ENCODE data around the gene SMOC1. TPM values are rescaled to one million over a fixed set of nuclear protein-coding genes. Genes with fewer than 3 reads are reported as not detected.

The SMOC1 gene
- polyA plus RNA-seq, 1 experiment = not detected

GRCh38 chr14:70018713-70019211, 139.5 kb downstream of the SMOC1 start:
- ChIA-PET POLR2A (no interaction called here), CTCF (interaction anchor here (0.5 to 0.7 kb wide), 2 partner anchors 9 to 203 kb away, joined by 3 read pairs; no protein-coding TSS in a partner anchor)
- TF ChIP-seq, protein P1, sequence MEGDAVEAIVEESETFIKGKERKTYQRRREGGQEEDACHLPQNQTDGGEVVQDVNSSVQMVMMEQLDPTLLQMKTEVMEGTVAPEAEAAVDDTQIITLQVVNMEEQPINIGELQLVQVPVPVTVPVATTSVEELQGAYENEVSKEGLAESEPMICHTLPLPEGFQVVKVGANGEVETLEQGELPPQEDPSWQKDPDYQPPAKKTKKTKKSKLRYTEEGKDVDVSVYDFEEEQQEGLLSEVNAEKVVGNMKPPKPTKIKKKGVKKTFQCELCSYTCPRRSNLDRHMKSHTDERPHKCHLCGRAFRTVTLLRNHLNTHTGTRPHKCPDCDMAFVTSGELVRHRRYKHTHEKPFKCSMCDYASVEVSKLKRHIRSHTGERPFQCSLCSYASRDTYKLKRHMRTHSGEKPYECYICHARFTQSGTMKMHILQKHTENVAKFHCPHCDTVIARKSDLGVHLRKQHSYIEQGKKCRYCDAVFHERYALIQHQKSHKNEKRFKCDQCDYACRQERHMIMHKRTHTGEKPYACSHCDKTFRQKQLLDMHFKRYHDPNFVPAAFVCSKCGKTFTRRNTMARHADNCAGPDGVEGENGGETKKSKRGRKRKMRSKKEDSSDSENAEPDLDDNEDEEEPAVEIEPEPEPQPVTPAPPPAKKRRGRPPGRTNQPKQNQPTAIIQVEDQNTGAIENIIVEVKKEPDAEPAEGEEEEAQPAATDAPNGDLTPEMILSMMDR (IDR thresholded peaks at IDR 0.05; ENCODE audit: insufficient read depth, low read depth, low read length) = no peak
- Histone ChIP-seq H3K4me3 (ENCODE audit: low read depth, low read length) (no peak overlapping the region), H3K36me3 (ENCODE audit: control insufficient read depth, insufficient read depth, low read length) (no peaks in the 10 kb centered on the region), H3K27me3 (ENCODE audit: control insufficient read depth, insufficient read depth, low read length) (no peaks in the 10 kb centered on the region)
- DNase-seq (ENCODE audit: low read depth) = no peak

DNA sequence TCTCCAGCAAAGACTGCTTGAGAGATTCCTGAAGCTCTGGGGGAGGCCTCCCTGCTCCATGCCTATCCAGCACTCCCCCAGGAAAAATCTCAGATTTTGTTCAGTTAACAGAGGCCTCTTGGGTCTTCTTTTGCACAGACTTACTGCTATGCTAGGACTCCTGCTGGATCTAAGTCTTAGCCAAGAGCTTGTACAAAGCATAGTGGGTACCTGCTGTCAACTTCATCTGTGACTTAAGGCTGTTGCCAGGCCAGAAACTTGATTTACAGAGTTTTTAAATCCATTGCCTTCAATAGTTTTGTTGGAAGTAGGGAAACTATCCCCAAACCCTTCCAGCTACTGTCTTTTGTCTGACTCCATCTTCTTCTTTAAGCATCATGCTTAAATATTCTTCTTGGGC, 140.5 kb downstream of the SMOC1 start:
- no peaks in the 10 kb centered on the region for H3K36me3 ChIP-seq (ENCODE audit: control insufficient read depth, insufficient read depth, low read length)
- ChIA-PET CTCF (interaction anchor here (1.2 to 1.4 kb wide), 2 partner anchors 9 kb away, joined by 3 to 6 read pairs; no protein-coding TSS in a partner anchor), POLR2A (no interaction called here)
- H3K27me3 ChIP-seq (ENCODE audit: control insufficient read depth, insufficient read depth, low read length) = no peaks in the 10 kb centered on the region
- DNase-seq (ENCODE audit: low read depth) = no peak
- TF ChIP-seq, protein P1 (IDR thresholded peaks at IDR 0.05; ENCODE audit: insufficient read depth, low read depth, low read length) = no peak
- H3K4me3 ChIP-seq (ENCODE audit: low read depth, low read length) = no peak overlapping the region

- no peaks in the 10 kb centered on the region for H3K36me3 ChIP-seq (ENCODE audit: control insufficient read depth, insufficient read depth, low read length)
- no peaks in the 10 kb centered on the region for H3K27me3 ChIP-seq (ENCODE audit: control insufficient read depth, insufficient read depth, low read length)
- ChIA-PET CTCF (interaction anchor here (1.0 to 1.4 kb wide), 4 partner anchors 8 to 202 kb away, joined by 3 to 8 read pairs (median 4); no protein-coding TSS in a partner anchor), POLR2A (no interaction called here)
- no peak for DNase-seq (ENCODE audit: low read depth)
- H3K4me3 ChIP-seq (ENCODE audit: low read depth, low read length) = no peak overlapping the region
- TF ChIP-seq, protein P1 (IDR thresholded peaks at IDR 0.05; ENCODE audit: insufficient read depth, low read depth, low read length) = no peak
Observed at GRCh38 chr14:70020352-70021170, 141.3 kb downstream of the SMOC1 start.

- H3K4me3 ChIP-seq (ENCODE audit: low read depth, low read length) = no peak overlapping the region
- no peak for DNase-seq (ENCODE audit: low read depth)
- no peaks in the 10 kb centered on the region for H3K36me3 ChIP-seq (ENCODE audit: control insufficient read depth, insufficient read depth, low read length)
- CTCF ChIA-PET = interaction anchor here (1.0 to 1.4 kb wide), 2 partner anchors 12 to 203 kb away, joined by 3 to 8 read pairs; no protein-coding TSS in a partner anchor
- POLR2A ChIA-PET = no interaction called here
- TF ChIP-seq, protein P1 (IDR thresholded peaks at IDR 0.05; ENCODE audit: insufficient read depth, low read depth, low read length) = no peak
- H3K27me3 ChIP-seq (ENCODE audit: control insufficient read depth, insufficient read depth, low read length) = no peaks in the 10 kb centered on the region
Observed at GRCh38 chr14:70021548-70022220, 142.5 kb downstream of the SMOC1 start.
